Thyroid gland (tissue), 4 donors: Measurements from ENCODE around the gene SGIP1.

ENCODE experiments used
- POLR2A ChIP-seq, 2 donors: fragments of 450-650 bp; IDR thresholded peaks; one replicate each; pipeline ENCODE4 v1.6.1; 2017; ENCODE audit warnings: antibody characterized with exemption in 2 of 2, mild to moderate bottlenecking in 2 of 2, moderate library complexity in 1 of 2
- TF ChIP-seq, protein P1 (sequence below), 6 experiments: fragments of 200-600 bp in 3 of 6; fragments of 450-650 bp in 3 of 6; sonication (generic) in 3 of 6; IDR thresholded peaks; one replicate each; pipeline ENCODE4 v1.5.1; 2016 to 2019; ENCODE audit warnings: antibody characterized with exemption in 6 of 6, mild to moderate bottlenecking in 2 of 6, inconsistent platforms in 1 of 6, moderate library complexity in 1 of 6

DNA sequence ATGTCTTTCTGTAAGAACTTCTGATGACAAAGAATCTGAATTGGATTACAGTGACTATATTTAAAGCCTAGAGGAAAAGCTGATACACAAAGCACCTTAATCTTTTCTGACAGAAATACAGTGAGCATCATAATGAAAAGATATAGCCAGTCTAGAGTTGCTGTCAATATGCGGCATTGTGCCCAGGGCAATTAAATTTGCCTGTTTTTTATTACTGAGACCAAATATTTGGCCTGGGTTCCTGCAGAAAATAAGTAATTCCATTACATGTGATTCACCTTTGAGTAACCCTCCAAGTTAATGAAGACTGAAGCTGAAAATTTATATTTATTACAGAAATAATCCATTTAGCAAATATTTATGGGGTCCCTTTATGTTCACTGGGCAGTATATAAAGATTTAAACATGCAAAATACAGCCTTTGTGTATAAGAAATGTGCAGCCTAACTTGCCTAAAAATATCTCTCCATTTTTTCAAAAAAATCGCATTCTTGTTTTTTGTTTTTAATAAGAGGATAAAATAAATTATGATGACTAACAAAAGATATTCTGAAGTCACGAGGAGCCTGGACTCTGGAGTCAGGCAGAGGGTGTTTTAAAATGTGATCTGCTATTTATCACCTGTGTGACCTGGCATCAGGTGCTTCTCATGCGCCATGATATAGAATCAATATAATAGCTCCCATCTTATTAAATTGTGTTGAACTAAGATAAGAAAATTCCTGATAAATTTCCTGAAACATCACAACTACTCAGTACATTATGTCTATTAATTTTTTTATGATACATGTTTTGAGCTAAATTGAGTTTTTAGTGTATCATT is 83.6 kb downstream of the SGIP1 start:
- TF ChIP-seq, protein P1, sequence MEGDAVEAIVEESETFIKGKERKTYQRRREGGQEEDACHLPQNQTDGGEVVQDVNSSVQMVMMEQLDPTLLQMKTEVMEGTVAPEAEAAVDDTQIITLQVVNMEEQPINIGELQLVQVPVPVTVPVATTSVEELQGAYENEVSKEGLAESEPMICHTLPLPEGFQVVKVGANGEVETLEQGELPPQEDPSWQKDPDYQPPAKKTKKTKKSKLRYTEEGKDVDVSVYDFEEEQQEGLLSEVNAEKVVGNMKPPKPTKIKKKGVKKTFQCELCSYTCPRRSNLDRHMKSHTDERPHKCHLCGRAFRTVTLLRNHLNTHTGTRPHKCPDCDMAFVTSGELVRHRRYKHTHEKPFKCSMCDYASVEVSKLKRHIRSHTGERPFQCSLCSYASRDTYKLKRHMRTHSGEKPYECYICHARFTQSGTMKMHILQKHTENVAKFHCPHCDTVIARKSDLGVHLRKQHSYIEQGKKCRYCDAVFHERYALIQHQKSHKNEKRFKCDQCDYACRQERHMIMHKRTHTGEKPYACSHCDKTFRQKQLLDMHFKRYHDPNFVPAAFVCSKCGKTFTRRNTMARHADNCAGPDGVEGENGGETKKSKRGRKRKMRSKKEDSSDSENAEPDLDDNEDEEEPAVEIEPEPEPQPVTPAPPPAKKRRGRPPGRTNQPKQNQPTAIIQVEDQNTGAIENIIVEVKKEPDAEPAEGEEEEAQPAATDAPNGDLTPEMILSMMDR (IDR thresholded peaks at IDR 0.05) = no peak
- TF ChIP-seq POLR2A (IDR thresholded peaks at IDR 0.05) = no peak
